PC-3 (cell line): Measurements from ENCODE around the gene ARL17A. TPM values are rescaled to one million over a fixed set of nuclear protein-coding genes. Genes with fewer than 3 reads are reported as not detected.

Experiments
- total RNA-seq: library from RNA; depleted of rRNA; stranded (reverse); fragments of >200 nt; gene quantifications from 2 replicates; pipeline ENCODE4 v1.2.3, GENCODE V29; 2014; rRNA removed

ARL17A gene
- total RNA-seq, 1 experiment from 2014 or later = 6.0 TPM

Other genes with a start within 250 kb of the ARL17A start
- 1.8 and 11.1 TPM in 2 replicates for gene ARL17B, start 217.9 kb downstream of the ARL17A start, total RNA-seq
- 7.9 and 8.3 TPM in 2 replicates for gene LRRC37A2, start 67.2 kb downstream of the ARL17A start, total RNA-seq
- 50.3 and 52.2 TPM in 2 replicates for gene NSF, start 11.0 kb upstream of the ARL17A start, total RNA-seq
- gene WNT3, start 239.0 kb upstream of the ARL17A start, total RNA-seq = 4.9 and 5.7 TPM in 2 replicates